GM12878 (cell line): ENCODE measurements around the gene RGS5. TPM values are rescaled to one million over a fixed set of nuclear protein-coding genes. Genes with fewer than 3 reads are reported as not detected.

Source experiments
- ATAC-seq: fragments of 200-7000 bp; cut with Tn5 transposase; 3 replicates; pipeline ENCODE4 v1.9.1; 2020; ENCODE audit warnings: mild to moderate bottlenecking, moderate library complexity
- BruUV-seq: library from RNA; stranded (reverse); fragments of 400-500 nt; replicated peaks from 2 replicates; lab custom pipeline; 2021; lab: Mats Ljungman, UMichigan
- CTCF ChIA-PET: fragments of 300-600 bp; sonication (Branson Sonifier 250); formaldehyde crosslinking; extraction: SDS; loops from one replicate; lab custom pipeline; 2021; ENCODE audit warnings: inconsistent platforms; lab: Yijun Ruan, JAX
- POLR2A ChIA-PET: fragments of 350-600 bp; formaldehyde crosslinking; extraction: SDS; loops from one replicate; lab custom pipeline; 2021; ENCODE audit warnings: inconsistent platforms; lab: Charles Lee
- RAD21 ChIA-PET: fragments of 300-600 bp; sonication (Branson Sonifier 250); formaldehyde crosslinking; loops from one replicate; lab custom pipeline; 2023; ENCODE audit warnings: antibody characterized with exemption; ENCODE audit not compliant: unreplicated experiment; lab: Charles Lee
- SMC1A ChIA-PET: fragments of 300-600 bp; sonication (Branson Sonifier 250); formaldehyde crosslinking; loops from one replicate; lab custom pipeline; 2023; ENCODE audit not compliant: unreplicated experiment, uncharacterized antibody; lab: Charles Lee
- DNase-seq: peaks from one replicate; pipeline ENCODE4 v3.0.0-alpha.2; 2011; ENCODE audit warnings: low read depth, low spot score
- FAIRE-seq: peaks from 3 replicates; lab custom pipeline; 2011; peaks lifted over from hg19 to GRCh38; lab: Jason Lieb, UNC
- H2AFZ ChIP-seq: 2 replicates; pipeline ENCODE4 v1.6.0; 2011; ENCODE audit warnings: low read depth, low read length, control low read depth; ENCODE audit not compliant: control insufficient read depth
- H3K27ac ChIP-seq: 2 replicates; pipeline ENCODE4 v1.5.1; 2011; ENCODE audit warnings: control low read depth; ENCODE audit not compliant: control insufficient read depth, insufficient read depth
- H3K27me3 ChIP-seq, 2 experiments: replicated peaks in 1 of 2; 2 replicates each; pipeline versions ENCODE4 v1.6.0 to v1.6.1; 2011; ENCODE audit warnings: low read length in 1 of 2; ENCODE audit not compliant: control insufficient read depth in 2 of 2, insufficient read depth in 2 of 2
- H3K36me3 ChIP-seq, 2 experiments: 2 replicates each; pipeline ENCODE4 v1.5.1; 2011; ENCODE audit warnings: low read length in 1 of 2; ENCODE audit not compliant: control insufficient read depth in 2 of 2, insufficient read depth in 2 of 2
- H3K4me1 ChIP-seq: 2 replicates; pipeline ENCODE4 v1.6.1; 2011; ENCODE audit warnings: mild to moderate bottlenecking, low read length, moderate library complexity, mixed read lengths; ENCODE audit not compliant: control insufficient read depth, insufficient read depth
- H3K4me2 ChIP-seq: 2 replicates; pipeline ENCODE4 v1.6.0; 2011; ENCODE audit warnings: control low read depth; ENCODE audit not compliant: control insufficient read depth, insufficient read depth
- H3K4me3 ChIP-seq: fragments of 200-600 bp; sonication (generic); 2 replicates; pipeline ENCODE4 v1.5.1; 2016
- H3K79me2 ChIP-seq: 2 replicates; pipeline ENCODE4 v1.6.0; 2011; ENCODE audit warnings: low read length; ENCODE audit not compliant: control insufficient read depth, insufficient read depth
- H3K9ac ChIP-seq: 2 replicates; pipeline ENCODE4 v1.8.0; 2011; ENCODE audit warnings: low read length, control low read depth, mixed read lengths; ENCODE audit not compliant: control insufficient read depth, insufficient read depth
- H3K9me3 ChIP-seq: replicated peaks from 3 replicates; pipeline ENCODE4 v1.5.1; 2011; ENCODE audit warnings: mild to moderate bottlenecking, low read length; ENCODE audit not compliant: control insufficient read depth, insufficient read depth
- H4K20me1 ChIP-seq: 2 replicates; pipeline ENCODE4 v1.6.0; 2011; ENCODE audit not compliant: control insufficient read depth, insufficient read depth
- BHLHE40 ChIP-seq, 2 experiments: fragments of 450-650 bp in 1 of 2; IDR thresholded peaks; 2 replicates each; pipeline ENCODE4 v1.6.1; 2011 to 2017; ENCODE audit warnings: low read depth in 2 of 2, borderline replicate concordance in 1 of 2, improper control_type of control experiment in 1 of 2, low read length in 1 of 2, mild to moderate bottlenecking in 1 of 2
- CBX5 ChIP-seq: sonication (generic); IDR thresholded peaks from 2 replicates; pipeline ENCODE4 v1.6.1; 2016; ENCODE audit warnings: low read depth, moderate library complexity, mild to moderate bottlenecking, inconsistent platforms
- CEBPZ ChIP-seq: fragments of 150-350 bp; IDR thresholded peaks from 2 replicates; pipeline ENCODE4 v1.6.1; 2016; ENCODE audit warnings: low read depth, low read length
- ESRRA ChIP-seq: IDR thresholded peaks from 2 replicates; pipeline ENCODE4 v1.6.1; 2012; ENCODE audit warnings: mild to moderate bottlenecking, low read length, improper control_type of control experiment
- IRF4 ChIP-seq: IDR thresholded peaks from 2 replicates; pipeline ENCODE4 v1.6.1; 2011; ENCODE audit warnings: low read depth, low read length
- PRDM15 ChIP-seq: fragments of 450-650 bp; formaldehyde crosslinking; IDR thresholded peaks from 2 replicates; pipeline ENCODE4 v1.4.0; 2020; ENCODE audit warnings: mild to moderate bottlenecking, moderate library complexity
- SREBF2 ChIP-seq: IDR thresholded peaks from 2 replicates; pipeline ENCODE4 v1.6.1; 2012; ENCODE audit warnings: mild to moderate bottlenecking, low read length
- TAF1 ChIP-seq: IDR thresholded peaks from 2 replicates; pipeline ENCODE4 v1.6.1; 2011; ENCODE audit warnings: mild to moderate bottlenecking, low read depth, low read length, borderline replicate concordance
- YBX1 ChIP-seq: fragments of 450-650 bp; IDR thresholded peaks from 2 replicates; pipeline ENCODE4 v1.6.1; 2016; ENCODE audit warnings: antibody characterized with exemption
- ZNF24 ChIP-seq: fragments of 450-650 bp; IDR thresholded peaks from 2 replicates; pipeline ENCODE4 v1.6.1; 2017; ENCODE audit warnings: antibody characterized with exemption, mild to moderate bottlenecking
- WGBS: methylation state at CpG from one replicate; pipeline ENCODE4 v1.1.6; 2016; ENCODE audit warnings: low lambda C conversion rate; ENCODE audit not compliant: insufficient replicate concordance, insufficient coverage; ENCODE audit errors: missing lambda C conversion rate; 5-methylcytosine and 5-hydroxymethylcytosine counted together
- in situ Hi-C: fragments of 300-500 bp; cut with MboI; formaldehyde crosslinking; loops from 9 replicates; pipeline ENCODE4 v1.14.3; 2018; ENCODE audit warnings: mixed read lengths
- intact Hi-C: fragments of 100-400 bp; cut with micrococcal nuclease; formaldehyde crosslinking; loops from one replicate; pipeline ENCODE4 v1.14.2; 2022; ENCODE audit not compliant: unreplicated experiment
- polyA plus RNA-seq, 11 experiments: library from polyadenylated mRNA; depleted of rRNA in 4 of 11; unstranded in 6 of 11; stranded (reverse) in 5 of 11; fragments of >200 nt; fragmentation: Nextera tagmentation in 4 of 11; fragmentation: Illumina TruSeq in 1 of 11; extraction: Ambion mirVana in 4 of 11; extraction: Trizol in 1 of 11; gene quantifications; 1 replicate in 1 of 11; 2 replicates in 10 of 11; pipeline versions ENCODE4 v1.2.1 to v1.2.3, GENCODE V29; 2011 to 2016; ENCODE audit warnings: inconsistent platforms in 2 of 11, missing spikeins in 2 of 11, low read depth in 1 of 11
- total RNA-seq, 4 experiments: library from RNA; depleted of rRNA in 3 of 4; stranded (reverse); fragments of >200 nt in 3 of 4; fragmentation: Illumina TruSeq in 1 of 4; extraction: Trizol in 1 of 4; gene quantifications; 2 replicates each; pipeline versions ENCODE4 v1.2.1 to v1.2.3, GENCODE V29; 2013 to 2021
- TF ChIP-seq, protein P1 (sequence below): IDR thresholded peaks from 2 replicates; pipeline ENCODE4 v1.6.1; 2011; ENCODE audit warnings: mild to moderate bottlenecking, low read depth, low read length, moderate library complexity; ENCODE audit not compliant: insufficient replicate concordance

Gene RGS5
- total and polyA plus RNA-seq, 10 of the 15 experiments (the other 5 are each of a cell fraction or from before 2014, with no cell fraction given), result 0.63 to 7.4 (median 2.8) TPM

GRCh38 chr1:163142152-163142551 is 60.6 kb downstream of the RGS5 start:
- intact Hi-C loops, result no loop called here
- BruUV-seq, result no TSS peak
- Histone ChIP-seq H3K27me3 (no peaks in the 10 kb centered on the region), H3K36me3 (no peaks in the 10 kb centered on the region), H3K4me1 (no peaks in the 10 kb centered on the region), H2AFZ (no peak overlapping the region), H3K4me3 (no peak overlapping the region), H3K79me2 (no peaks in the 10 kb centered on the region), H3K4me2 (no peak overlapping the region), H3K9me3 (no peaks in the 10 kb centered on the region), H3K9ac (no peak overlapping the region), H3K27ac (no peak overlapping the region), H4K20me1 (no peaks in the 10 kb centered on the region)
- SMC1A ChIA-PET, result no interaction called here
- POLR2A ChIA-PET, result no interaction called here
- FAIRE-seq (no peak), ATAC-seq (no peak), DNase-seq (no peak)
- RAD21 ChIA-PET, result no interaction called here
- in situ Hi-C loops, result no loop called here
- CTCF ChIA-PET, result interaction anchor here (0.7 kb wide), 1 partner anchor 8 kb away, joined by 3 read pairs; no protein-coding TSS in a partner anchor
- WGBS, result 26% methylated on average over 2 of the region's 2 CpGs
- no peak for TF ChIP-seq SREBF2
- TF ChIP-seq CBX5, result no peak
- TF ChIP-seq CEBPZ, result no peak
- no peak for TF ChIP-seq PRDM15 (CRISPR knock-in tag)
- no peak for TF ChIP-seq TAF1
- TF ChIP-seq ZNF24, result no peak
- no peak for TF ChIP-seq YBX1
- TF ChIP-seq IRF4, result no peak
- TF ChIP-seq BHLHE40 (IDR thresholded peaks at IDR 0.05; ENCODE audit: borderline replicate concordance in 1 of 2, low read depth in 2 of 2, low read length in 1 of 2), result no peak
- TF ChIP-seq ESRRA, result no peak
- TF ChIP-seq, protein P1, sequence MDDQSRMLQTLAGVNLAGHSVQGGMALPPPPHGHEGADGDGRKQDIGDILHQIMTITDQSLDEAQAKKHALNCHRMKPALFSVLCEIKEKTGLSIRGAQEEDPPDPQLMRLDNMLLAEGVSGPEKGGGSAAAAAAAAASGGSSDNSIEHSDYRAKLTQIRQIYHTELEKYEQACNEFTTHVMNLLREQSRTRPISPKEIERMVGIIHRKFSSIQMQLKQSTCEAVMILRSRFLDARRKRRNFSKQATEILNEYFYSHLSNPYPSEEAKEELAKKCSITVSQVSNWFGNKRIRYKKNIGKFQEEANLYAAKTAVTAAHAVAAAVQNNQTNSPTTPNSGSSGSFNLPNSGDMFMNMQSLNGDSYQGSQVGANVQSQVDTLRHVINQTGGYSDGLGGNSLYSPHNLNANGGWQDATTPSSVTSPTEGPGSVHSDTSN, result no peak
